AG09309 (cell line): ENCODE results near the gene PAM.
"Not testable (repeated sequence)": the region's sequence is repeated elsewhere in the genome, so short reads cannot be mapped to it uniquely, and the experiment has no call there.

Source experiments
- DNase-seq: peaks from one replicate; pipeline ENCODE4 v3.0.0-alpha.2; 2010; ENCODE audit warnings: low read depth
- H3K4me3 ChIP-seq: 2 replicates; pipeline ENCODE4 v1.5.1; 2011; ENCODE audit warnings: mild to moderate bottlenecking, low read depth, low read length, moderate library complexity; ENCODE audit not compliant: control insufficient read depth
- TF ChIP-seq, protein P1 (sequence below): IDR thresholded peaks from 2 replicates; pipeline ENCODE4 v1.5.1; 2011; ENCODE audit warnings: mild to moderate bottlenecking, low read depth, low read length, inconsistent platforms; ENCODE audit not compliant: insufficient read depth, control insufficient read depth; ENCODE audit errors: missing control alignments

The PAM gene

DNA sequence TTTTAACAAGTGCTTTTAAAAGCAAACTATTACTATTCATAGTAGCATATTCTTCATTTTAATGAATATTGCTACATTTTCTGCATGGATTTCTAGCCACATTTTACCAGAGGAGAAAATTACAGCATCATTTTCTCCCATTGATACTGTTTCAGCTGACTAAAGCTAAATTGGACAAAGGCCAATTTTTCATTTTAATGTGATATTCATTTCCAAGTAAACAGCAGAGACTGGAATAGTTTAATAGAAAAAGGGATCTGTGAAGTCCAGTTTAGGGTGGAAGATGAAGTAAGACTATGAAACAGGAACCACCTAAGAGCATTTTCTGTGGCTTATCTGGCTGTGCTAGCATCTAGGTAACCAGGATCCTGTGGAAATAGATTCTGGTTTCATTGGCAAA is 236.7 kb downstream of the PAM start:
- no peak overlapping the region for H3K4me3 ChIP-seq
- TF ChIP-seq, protein P1, sequence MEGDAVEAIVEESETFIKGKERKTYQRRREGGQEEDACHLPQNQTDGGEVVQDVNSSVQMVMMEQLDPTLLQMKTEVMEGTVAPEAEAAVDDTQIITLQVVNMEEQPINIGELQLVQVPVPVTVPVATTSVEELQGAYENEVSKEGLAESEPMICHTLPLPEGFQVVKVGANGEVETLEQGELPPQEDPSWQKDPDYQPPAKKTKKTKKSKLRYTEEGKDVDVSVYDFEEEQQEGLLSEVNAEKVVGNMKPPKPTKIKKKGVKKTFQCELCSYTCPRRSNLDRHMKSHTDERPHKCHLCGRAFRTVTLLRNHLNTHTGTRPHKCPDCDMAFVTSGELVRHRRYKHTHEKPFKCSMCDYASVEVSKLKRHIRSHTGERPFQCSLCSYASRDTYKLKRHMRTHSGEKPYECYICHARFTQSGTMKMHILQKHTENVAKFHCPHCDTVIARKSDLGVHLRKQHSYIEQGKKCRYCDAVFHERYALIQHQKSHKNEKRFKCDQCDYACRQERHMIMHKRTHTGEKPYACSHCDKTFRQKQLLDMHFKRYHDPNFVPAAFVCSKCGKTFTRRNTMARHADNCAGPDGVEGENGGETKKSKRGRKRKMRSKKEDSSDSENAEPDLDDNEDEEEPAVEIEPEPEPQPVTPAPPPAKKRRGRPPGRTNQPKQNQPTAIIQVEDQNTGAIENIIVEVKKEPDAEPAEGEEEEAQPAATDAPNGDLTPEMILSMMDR = no peak
- no peak for DNase-seq

DNA sequence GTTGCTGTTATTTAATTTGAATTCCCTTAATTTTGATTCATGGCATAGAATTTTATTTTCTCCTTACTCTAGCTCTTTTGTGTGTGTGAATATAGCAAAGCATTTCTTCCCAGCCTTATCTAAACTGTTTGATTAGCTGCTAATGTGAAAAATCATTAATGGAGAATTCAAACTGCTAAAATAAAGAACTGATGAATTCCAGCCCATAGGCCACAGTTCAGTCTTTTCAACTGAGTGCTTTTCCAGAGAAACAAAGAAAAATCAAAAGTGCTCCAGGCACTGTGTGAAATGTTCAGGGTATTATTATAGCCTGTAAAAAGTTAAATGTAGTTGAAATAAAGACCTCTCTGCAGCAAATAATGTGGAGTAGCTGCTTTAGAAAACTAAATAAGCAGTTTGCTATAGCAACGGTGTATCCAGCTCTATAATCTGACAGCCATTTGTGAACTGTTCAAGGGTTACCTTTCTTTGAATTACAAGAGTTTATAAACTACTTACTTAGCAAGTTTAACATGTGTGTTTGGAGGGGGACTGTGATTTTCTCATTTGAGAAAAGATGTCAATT is 241.0 kb downstream of the PAM start:
- TF ChIP-seq, protein P1 = no peak
- no peak overlapping the region for H3K4me3 ChIP-seq
- DNase-seq = no peak

GRCh38 chr5:102998224-102998623 is 243.1 kb downstream of the PAM start:
- no peak overlapping the region for H3K4me3 ChIP-seq
- no peak for DNase-seq

GRCh38 chr5:102999191-102999590 is 244.1 kb downstream of the PAM start:
- H3K4me3 ChIP-seq = no peak overlapping the region
- TF ChIP-seq, protein P1 = no peak
- DNase-seq = no peak

More at GRCh38 chr5:102998224-102998623, 243.1 kb downstream of the PAM start:
- TF ChIP-seq, protein P1 = no peak

DNA sequence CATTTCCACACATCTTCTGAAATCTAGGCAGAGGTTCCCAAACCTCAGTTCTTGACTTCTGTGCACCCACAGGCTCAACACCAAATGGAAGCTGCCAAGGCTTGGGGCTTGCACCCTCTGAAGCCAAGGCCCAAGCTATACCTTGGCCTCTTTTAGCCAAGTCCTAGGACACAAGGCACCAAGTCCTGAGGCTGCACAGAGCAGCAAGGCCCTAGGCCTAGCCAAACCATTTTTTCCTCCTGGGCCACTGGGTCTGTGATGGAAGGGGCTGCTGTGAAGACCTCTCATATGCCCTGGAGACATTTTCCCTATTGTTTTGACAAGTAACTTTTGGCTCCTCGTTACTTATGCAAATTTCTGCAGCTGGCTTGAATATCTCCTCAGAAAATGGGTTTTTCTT is 244.5 kb downstream of the PAM start:
- not testable (repeated sequence) for H3K4me3 ChIP-seq, DNase-seq

DNA sequence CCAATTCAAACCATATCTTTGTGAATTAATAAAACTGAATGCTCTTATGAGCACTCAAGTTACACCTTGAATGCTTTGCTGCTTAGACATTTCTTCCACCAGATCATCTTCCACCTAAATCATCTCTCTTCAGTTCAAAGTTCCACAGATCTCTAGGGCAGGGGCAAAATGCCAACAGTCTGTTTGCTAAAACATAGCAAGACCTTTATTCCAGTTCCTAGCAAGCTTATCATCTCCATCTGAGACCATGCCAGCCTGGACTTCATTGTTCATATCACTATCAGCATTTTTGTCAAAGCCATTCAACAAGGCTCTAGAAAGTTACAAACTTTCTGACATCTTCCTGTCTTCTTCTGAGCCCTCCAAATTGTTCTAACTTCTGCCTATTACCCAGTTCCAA is 245.0 kb downstream of the PAM start:
- no peak for DNase-seq
- TF ChIP-seq, protein P1 = no peak
- no peak overlapping the region for H3K4me3 ChIP-seq

DNA sequence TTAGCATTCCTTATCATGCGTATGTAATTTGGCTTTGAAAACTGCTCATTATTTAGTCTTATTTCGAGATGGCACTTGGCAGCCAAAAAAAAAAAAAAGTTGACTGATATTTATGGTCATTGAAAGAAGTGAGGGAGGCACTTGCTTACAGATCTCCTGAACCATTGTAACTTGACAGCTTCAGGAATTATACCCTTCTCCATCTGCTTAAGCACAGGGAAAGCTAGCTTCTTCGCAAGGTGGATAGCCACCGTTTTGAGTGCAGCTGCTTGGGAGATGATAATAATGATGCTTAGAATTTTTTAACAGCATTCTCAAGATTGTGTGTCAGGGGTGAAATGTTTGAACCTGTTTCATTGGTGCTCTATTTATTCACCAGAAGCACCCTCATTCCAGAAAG is 248.8 kb downstream of the PAM start:
- DNase-seq = no peak
- TF ChIP-seq, protein P1 = no peak

More for the DNA sequence above, 248.8 kb downstream of the PAM start:
- no peak overlapping the region for H3K4me3 ChIP-seq
